MCF 10A (cell line): ENCODE data around the gene TEN1. TPM values are rescaled to one million over a fixed set of nuclear protein-coding genes. Genes with fewer than 3 reads are reported as not detected.

Experiments used
- BruUV-seq: library from RNA; stranded (reverse); fragments of 400-500 nt; replicated peaks from 2 replicates; lab custom pipeline; 2021; lab: Mats Ljungman, UMichigan
- CTCF ChIA-PET: fragments of 300-600 bp; sonication (Branson Sonifier 250); formaldehyde crosslinking; extraction: SDS; loops from one replicate; lab custom pipeline; 2021; ENCODE audit warnings: antibody characterized with exemption, inconsistent platforms; lab: Yijun Ruan, JAX
- POLR2A ChIA-PET: fragments of 300-600, 350-650 bp; sonication (Branson Sonifier 250); formaldehyde crosslinking; extraction: SDS; loops from one replicate; lab custom pipeline; 2020; ENCODE audit warnings: antibody characterized with exemption, inconsistent platforms; lab: Yijun Ruan, JAX
- DNase-seq: peaks from one replicate; pipeline ENCODE4 v3.0.0-alpha.2; 2018; ENCODE audit not compliant: unreplicated experiment
- H3K27ac Mint-ChIP-seq: one replicate; pipeline ENCODE4 v1.8.0; 2022; ENCODE audit warnings: mild to moderate bottlenecking, low read depth, mixed read lengths; ENCODE audit not compliant: unreplicated experiment
- H3K27me3 Mint-ChIP-seq: one replicate; pipeline ENCODE4 v1.8.0; 2022; ENCODE audit warnings: mixed read lengths; ENCODE audit not compliant: insufficient read depth, unreplicated experiment
- H3K36me3 Mint-ChIP-seq: one replicate; pipeline ENCODE4 v1.8.0; 2022; ENCODE audit warnings: mild to moderate bottlenecking, moderate library complexity, mixed read lengths; ENCODE audit not compliant: insufficient read depth, unreplicated experiment
- H3K4me1 Mint-ChIP-seq: one replicate; pipeline ENCODE4 v1.8.0; 2022; ENCODE audit warnings: mixed read lengths; ENCODE audit not compliant: insufficient read depth, unreplicated experiment
- H3K4me3 Mint-ChIP-seq: one replicate; pipeline ENCODE4 v1.8.0; 2022; ENCODE audit warnings: mild to moderate bottlenecking, moderate library complexity, mixed read lengths; ENCODE audit not compliant: unreplicated experiment
- H3K9me3 Mint-ChIP-seq: one replicate; pipeline ENCODE4 v1.8.0; 2022; ENCODE audit warnings: mixed read lengths; ENCODE audit not compliant: unreplicated experiment
- intact Hi-C: fragments of 100-400 bp; cut with micrococcal nuclease; formaldehyde crosslinking; loops from 2 replicates; pipeline ENCODE4 v1.14.1; 2022
- total RNA-seq: library from RNA; stranded (reverse); gene quantifications from 2 replicates; pipeline ENCODE4 v1.2.3, GENCODE V29; 2022
- TF ChIP-seq, protein P1 (sequence below): fragments of 200-600 bp; IDR thresholded peaks from one replicate; pipeline ENCODE4 v1.8.0; 2022; ENCODE audit warnings: antibody characterized with exemption, mild to moderate bottlenecking; ENCODE audit not compliant: unreplicated experiment

The TEN1 gene
- total RNA-seq, 1 experiment from 2014 or later: 15.4 TPM

DNA sequence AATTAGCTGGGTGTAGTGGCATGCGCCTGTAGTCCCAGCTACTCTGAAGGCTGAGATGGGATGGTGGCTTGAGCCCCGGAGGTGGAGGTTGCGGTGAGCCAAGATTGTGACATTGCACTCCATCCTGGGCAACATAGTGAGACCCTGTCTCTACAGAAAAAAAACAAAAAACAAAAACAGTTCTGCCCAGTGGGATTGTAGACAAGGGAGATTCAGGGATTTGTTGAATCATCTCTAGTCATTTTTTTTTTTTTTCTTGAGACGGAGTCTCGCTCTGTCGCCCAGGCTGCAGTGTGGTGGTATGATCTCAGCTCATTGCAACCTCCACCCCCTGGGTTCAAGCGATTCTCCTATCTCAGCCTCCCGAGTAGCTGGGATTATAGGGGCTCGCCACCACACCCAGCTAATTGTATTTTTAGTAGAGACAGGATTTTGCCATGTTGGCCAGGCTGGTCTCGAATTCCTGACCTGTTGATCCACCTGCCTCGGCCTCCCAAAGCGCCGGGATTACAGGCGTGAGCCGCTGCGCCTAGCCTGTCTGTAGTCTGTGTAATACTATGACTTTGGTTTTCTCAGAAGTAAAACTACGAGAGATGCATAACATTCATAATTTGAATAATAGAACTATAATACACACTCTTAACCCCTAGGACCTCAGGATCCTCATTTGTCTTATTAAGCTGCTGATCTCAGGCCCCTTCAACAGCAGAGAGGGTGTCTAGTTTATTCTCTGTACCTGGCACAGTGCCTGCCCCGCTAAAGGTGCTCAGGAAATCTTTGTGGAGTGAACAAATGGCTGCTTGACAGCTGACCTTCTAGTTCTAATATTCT lies 1.4 kb downstream of the TEN1 start:
- intact Hi-C loops: no loop called here
- ChIA-PET POLR2A (interaction anchor here (0.6 to 2.0 kb wide), 14 partner anchors 10 to 521 kb away, joined by 3 to 6 read pairs (median 3); partner anchors contain the start of genes MRPL38, TRIM65 and WBP2), CTCF (interaction anchor here (0.6 to 1.4 kb wide), 5 partner anchors 25 to 313 kb away, joined by 3 to 6 read pairs (median 3); partner anchors contain the start of genes RECQL5 and SAP30BP)
- Mint-ChIP-seq H3K27me3 (no peaks in the 10 kb centered on the region), H3K4me1 (peaks cover 19% of the 10 kb centered on the region), H3K36me3 (peaks cover 15% of the 10 kb centered on the region), H3K9me3 (no peaks in the 10 kb centered on the region), H3K27ac (peak overlapping the region; percentile 100), H3K4me3 (peak overlapping the region; percentile 100)
- DNase-seq: no peak
- BruUV-seq: no TSS peak
- TF ChIP-seq, protein P1, sequence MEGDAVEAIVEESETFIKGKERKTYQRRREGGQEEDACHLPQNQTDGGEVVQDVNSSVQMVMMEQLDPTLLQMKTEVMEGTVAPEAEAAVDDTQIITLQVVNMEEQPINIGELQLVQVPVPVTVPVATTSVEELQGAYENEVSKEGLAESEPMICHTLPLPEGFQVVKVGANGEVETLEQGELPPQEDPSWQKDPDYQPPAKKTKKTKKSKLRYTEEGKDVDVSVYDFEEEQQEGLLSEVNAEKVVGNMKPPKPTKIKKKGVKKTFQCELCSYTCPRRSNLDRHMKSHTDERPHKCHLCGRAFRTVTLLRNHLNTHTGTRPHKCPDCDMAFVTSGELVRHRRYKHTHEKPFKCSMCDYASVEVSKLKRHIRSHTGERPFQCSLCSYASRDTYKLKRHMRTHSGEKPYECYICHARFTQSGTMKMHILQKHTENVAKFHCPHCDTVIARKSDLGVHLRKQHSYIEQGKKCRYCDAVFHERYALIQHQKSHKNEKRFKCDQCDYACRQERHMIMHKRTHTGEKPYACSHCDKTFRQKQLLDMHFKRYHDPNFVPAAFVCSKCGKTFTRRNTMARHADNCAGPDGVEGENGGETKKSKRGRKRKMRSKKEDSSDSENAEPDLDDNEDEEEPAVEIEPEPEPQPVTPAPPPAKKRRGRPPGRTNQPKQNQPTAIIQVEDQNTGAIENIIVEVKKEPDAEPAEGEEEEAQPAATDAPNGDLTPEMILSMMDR: no peak

DNA sequence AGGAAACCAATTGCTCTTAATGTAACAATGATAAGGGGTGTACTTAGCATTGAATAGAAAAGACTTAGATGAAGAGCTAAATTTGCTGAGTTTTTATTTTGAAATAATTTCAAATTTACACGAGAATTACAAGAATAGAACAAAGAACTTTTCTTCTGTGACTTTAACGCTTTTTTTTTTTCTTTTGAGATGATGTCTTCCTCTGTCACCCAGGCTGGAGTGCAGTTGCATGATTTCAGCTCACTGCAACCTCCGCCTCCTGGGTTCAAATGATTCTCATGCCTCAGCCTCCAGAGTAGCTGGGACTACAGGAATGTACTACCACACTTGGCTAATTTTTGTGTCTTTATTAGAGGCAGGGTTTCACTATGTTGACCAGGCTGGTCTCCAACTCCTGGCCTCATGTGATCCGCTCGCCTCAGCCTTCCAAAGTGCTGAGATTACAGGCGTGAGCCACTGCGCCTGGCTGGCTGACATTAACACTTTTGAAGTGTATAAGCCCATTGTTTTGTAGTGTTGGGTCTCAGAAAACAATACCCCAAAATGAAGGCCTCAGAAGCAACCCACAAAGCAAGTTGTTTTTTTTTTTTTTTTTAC lies 2.1 kb downstream of the TEN1 start:
- DNase-seq: no peak
- Mint-ChIP-seq H3K27me3 (no peaks in the 10 kb centered on the region), H3K27ac (no peak overlapping the region), H3K4me1 (peaks cover 11% of the 10 kb centered on the region), H3K9me3 (no peaks in the 10 kb centered on the region), H3K36me3 (peaks cover 14% of the 10 kb centered on the region), H3K4me3 (peak overlapping the region; percentile 100)
- intact Hi-C loops: no loop called here
- TF ChIP-seq, protein P1: no peak
- POLR2A ChIA-PET: interaction anchor here (0.6 to 2.0 kb wide), 7 partner anchors 10 to 521 kb away, joined by 3 to 6 read pairs (median 3); partner anchors contain the start of genes TRIM65 and WBP2
- no TSS peak for BruUV-seq
- CTCF ChIA-PET: interaction anchor here (0.6 to 1.4 kb wide), 5 partner anchors 33 to 314 kb away, joined by 3 to 6 read pairs (median 3); partner anchors contain the start of genes RECQL5 and SAP30BP

DNA sequence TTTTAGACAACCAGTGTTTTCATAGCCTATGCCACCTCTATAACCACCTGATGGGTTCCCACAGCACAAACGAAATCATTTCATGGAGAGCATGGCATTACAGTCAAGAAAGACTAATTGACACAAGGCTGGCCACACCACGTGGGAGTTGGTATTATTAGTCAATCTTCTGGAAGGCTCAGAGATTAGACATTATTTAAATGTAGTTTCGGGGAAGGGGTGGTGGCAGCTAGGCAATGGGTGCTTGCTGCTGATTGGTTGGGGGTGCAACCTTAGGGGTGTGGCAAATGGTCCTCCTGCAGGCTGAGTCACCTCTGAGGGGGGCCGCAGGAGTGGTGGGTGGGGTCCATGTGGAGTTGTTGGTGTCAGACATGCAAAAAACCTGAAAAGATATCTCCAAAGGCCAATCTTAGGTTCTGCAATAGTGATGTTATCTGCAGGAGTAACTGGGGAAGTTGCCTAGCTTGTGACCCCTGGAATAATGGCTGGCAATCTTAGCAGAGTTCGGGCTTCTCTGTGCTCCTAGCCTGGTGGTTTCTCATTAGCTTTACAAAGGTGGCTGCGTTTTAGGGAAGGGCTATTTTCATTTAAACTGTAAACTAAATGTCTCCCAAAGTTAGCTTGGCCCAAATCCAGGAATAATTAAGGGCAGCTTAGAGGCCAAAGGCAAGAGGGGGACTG lies 4.6 kb downstream of the TEN1 start:
- Mint-ChIP-seq H3K9me3 (no peaks in the 10 kb centered on the region), H3K27me3 (no peaks in the 10 kb centered on the region), H3K27ac (no peak overlapping the region), H3K36me3 (peaks cover 5% of the 10 kb centered on the region), H3K4me1 (peaks cover 7% of the 10 kb centered on the region), H3K4me3 (peak overlapping the region; percentile 1)
- TF ChIP-seq, protein P1: no peak
- ChIA-PET POLR2A (interaction anchor here (0.7 to 1.0 kb wide), 2 partner anchors 104 to 1553 kb away, joined by 3 to 6 read pairs; no protein-coding TSS in a partner anchor), CTCF (interaction anchor here (0.6 to 1.2 kb wide), 4 partner anchors 22 to 296 kb away, joined by 3 read pairs; no protein-coding TSS in a partner anchor)
- no TSS peak for BruUV-seq
- peak; percentile 45 for DNase-seq
- intact Hi-C loops: no loop called here
